Cardiac ventricle fibroblast (primary cell): ENCODE measurements around the gene LDLRAD3. TPM values are rescaled to one million over a fixed set of nuclear protein-coding genes. Genes with fewer than 3 reads are reported as not detected.

Experiments used
- total RNA-seq: library from RNA; depleted of rRNA; stranded (reverse); fragments of >200 nt; gene quantifications from 2 replicates; pipeline ENCODE4 v1.2.3, GENCODE V29; 2015

Gene LDLRAD3
- 26.8 and 34.0 TPM in 2 replicates for total RNA-seq

GRCh38 chr11:35943713-35944502 lies at the start of gene LDLRAD3:
Gene LDLRAD3 (plus strand): TSS chr11:35944062. CDS start chr11:35944099, 37 bp downstream.

